ENCODE results near the gene RSRC1.

The RSRC1 gene

DNA sequence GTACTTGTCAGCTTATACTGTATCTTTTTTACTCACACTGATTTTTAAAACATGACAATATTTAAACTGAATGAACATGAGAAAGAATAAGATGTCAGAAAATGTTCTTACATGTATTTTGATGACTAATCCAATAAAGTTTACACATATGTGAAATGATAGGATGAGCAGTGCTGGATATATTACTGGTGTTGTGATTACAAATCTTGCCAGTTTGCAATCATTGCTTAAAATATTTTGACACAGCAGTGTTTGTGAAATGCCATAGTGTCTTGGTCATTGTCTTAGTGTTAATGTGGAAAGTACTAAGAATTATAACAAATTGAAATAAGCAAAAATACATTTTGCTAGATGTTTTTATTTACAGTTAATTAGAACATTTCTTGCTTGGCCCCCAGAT, 342.4 kb downstream of the RSRC1 start:
- no peaks in the 10 kb centered on the region for H3K9me3 ChIP-seq (ENCODE audit: low read length)
- H3F3A ChIP-seq (ENCODE audit: insufficient read depth, low read length), result no peaks in the 10 kb centered on the region
- peaks cover 6% of the 10 kb centered on the region for H3K4me1 ChIP-seq (ENCODE audit: insufficient read depth, low read length, severe bottlenecking)
- H2AFZ ChIP-seq (ENCODE audit: low read length), result no peak overlapping the region
- H3K9ac ChIP-seq (ENCODE audit: low read length), result no peak overlapping the region
- H4K20me1 ChIP-seq (ENCODE audit: insufficient read depth, low read length), result no peaks in the 10 kb centered on the region
- H3K27ac ChIP-seq (ENCODE audit: low read depth, low read length, poor library complexity, severe bottlenecking), result no peak overlapping the region
- H3K9me2 ChIP-seq (ENCODE audit: low read depth, low read length), result no peaks in the 10 kb centered on the region
- no peaks in the 10 kb centered on the region for H3K79me2 ChIP-seq (ENCODE audit: insufficient read depth, low read length)
- TF ChIP-seq EZH2 (IDR thresholded peaks at IDR 0.05; ENCODE audit: borderline replicate concordance, low read length), result no peak
- TF ChIP-seq, protein P1, sequence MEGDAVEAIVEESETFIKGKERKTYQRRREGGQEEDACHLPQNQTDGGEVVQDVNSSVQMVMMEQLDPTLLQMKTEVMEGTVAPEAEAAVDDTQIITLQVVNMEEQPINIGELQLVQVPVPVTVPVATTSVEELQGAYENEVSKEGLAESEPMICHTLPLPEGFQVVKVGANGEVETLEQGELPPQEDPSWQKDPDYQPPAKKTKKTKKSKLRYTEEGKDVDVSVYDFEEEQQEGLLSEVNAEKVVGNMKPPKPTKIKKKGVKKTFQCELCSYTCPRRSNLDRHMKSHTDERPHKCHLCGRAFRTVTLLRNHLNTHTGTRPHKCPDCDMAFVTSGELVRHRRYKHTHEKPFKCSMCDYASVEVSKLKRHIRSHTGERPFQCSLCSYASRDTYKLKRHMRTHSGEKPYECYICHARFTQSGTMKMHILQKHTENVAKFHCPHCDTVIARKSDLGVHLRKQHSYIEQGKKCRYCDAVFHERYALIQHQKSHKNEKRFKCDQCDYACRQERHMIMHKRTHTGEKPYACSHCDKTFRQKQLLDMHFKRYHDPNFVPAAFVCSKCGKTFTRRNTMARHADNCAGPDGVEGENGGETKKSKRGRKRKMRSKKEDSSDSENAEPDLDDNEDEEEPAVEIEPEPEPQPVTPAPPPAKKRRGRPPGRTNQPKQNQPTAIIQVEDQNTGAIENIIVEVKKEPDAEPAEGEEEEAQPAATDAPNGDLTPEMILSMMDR (IDR thresholded peaks at IDR 0.05; ENCODE audit: low read length), result no peak
- H3K4me2 ChIP-seq (ENCODE audit: low read length), result no peak overlapping the region
- no peaks in the 10 kb centered on the region for H3K36me3 ChIP-seq (ENCODE audit: insufficient read depth, low read length)
- no peaks in the 10 kb centered on the region for H3K27me3 ChIP-seq (ENCODE audit: insufficient read depth, low read length)
- no peak overlapping the region for H3K4me3 ChIP-seq (ENCODE audit: low read depth, low read length, poor library complexity, severe bottlenecking)

DNA sequence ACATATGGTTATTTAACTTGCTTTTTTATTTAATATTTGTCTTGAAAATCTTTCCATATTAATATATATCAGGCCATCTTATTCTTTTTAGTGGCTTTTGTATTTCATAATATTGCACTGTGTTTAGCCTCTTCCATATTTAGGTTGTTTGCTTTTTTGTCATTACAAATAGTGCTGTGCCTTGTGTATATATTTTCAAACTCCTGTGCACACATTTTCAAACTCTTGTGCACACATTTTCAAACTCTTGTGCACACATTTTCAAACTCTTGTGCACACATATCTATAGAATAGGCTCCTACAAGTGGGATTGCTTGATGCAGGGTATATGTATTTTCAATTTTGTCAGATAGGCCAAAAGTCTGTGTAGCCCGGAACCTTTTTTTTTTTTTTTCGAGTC, 343.1 kb downstream of the RSRC1 start:
- Histone ChIP-seq H2AFZ (ENCODE audit: low read length) (no peak overlapping the region), H3F3A (ENCODE audit: insufficient read depth, low read length) (no peaks in the 10 kb centered on the region), H3K9me2 (ENCODE audit: low read depth, low read length) (no peaks in the 10 kb centered on the region), H3K9me3 (ENCODE audit: low read length) (no peaks in the 10 kb centered on the region), H3K79me2 (ENCODE audit: insufficient read depth, low read length) (no peaks in the 10 kb centered on the region), H3K4me1 (ENCODE audit: insufficient read depth, low read length, severe bottlenecking) (peaks cover 6% of the 10 kb centered on the region), H3K9ac (ENCODE audit: low read length) (no peak overlapping the region), H3K4me2 (ENCODE audit: low read length) (no peak overlapping the region), H3K4me3 (ENCODE audit: low read depth, low read length, poor library complexity, severe bottlenecking) (no peak overlapping the region), H3K27ac (ENCODE audit: low read depth, low read length, poor library complexity, severe bottlenecking) (no peak overlapping the region), H3K27me3 (ENCODE audit: insufficient read depth, low read length) (no peaks in the 10 kb centered on the region), H3K36me3 (ENCODE audit: insufficient read depth, low read length) (no peaks in the 10 kb centered on the region), H4K20me1 (ENCODE audit: insufficient read depth, low read length) (no peaks in the 10 kb centered on the region)
- no peak for TF ChIP-seq EZH2 (IDR thresholded peaks at IDR 0.05; ENCODE audit: borderline replicate concordance, low read length)
- TF ChIP-seq, protein P1 (IDR thresholded peaks at IDR 0.05; ENCODE audit: low read length), result no peak

DNA sequence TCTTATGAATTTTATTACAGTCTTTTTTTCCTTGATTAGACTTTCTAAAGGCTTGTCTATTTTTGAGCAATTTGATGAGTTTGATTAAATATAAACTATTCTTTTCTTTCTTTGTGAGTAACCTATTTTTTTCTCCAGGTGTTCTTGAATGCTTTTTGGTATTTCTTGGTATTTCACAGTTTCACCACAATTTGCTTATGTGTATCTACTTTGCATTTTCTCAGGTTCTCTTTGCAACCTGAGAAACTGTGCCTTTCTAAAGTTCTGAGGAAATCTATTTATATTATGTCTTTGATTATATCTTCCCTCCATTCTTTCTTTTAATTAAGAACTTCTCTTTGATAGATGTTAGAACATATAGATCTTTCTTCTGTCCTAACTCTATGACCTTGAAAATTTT, 344.0 kb downstream of the RSRC1 start:
- Histone ChIP-seq H2AFZ (ENCODE audit: low read length) (no peak overlapping the region), H3K27me3 (ENCODE audit: insufficient read depth, low read length) (no peaks in the 10 kb centered on the region), H3K9me2 (ENCODE audit: low read depth, low read length) (no peaks in the 10 kb centered on the region), H3K36me3 (ENCODE audit: insufficient read depth, low read length) (no peaks in the 10 kb centered on the region), H4K20me1 (ENCODE audit: insufficient read depth, low read length) (no peaks in the 10 kb centered on the region), H3K9me3 (ENCODE audit: low read length) (no peaks in the 10 kb centered on the region), H3K9ac (ENCODE audit: low read length) (no peak overlapping the region), H3K4me2 (ENCODE audit: low read length) (no peak overlapping the region), H3K79me2 (ENCODE audit: insufficient read depth, low read length) (no peaks in the 10 kb centered on the region), H3K4me3 (ENCODE audit: low read depth, low read length, poor library complexity, severe bottlenecking) (no peak overlapping the region), H3K4me1 (ENCODE audit: insufficient read depth, low read length, severe bottlenecking) (peaks cover 6% of the 10 kb centered on the region), H3K27ac (ENCODE audit: low read depth, low read length, poor library complexity, severe bottlenecking) (no peak overlapping the region), H3F3A (ENCODE audit: insufficient read depth, low read length) (no peaks in the 10 kb centered on the region)
- TF ChIP-seq, protein P1 (IDR thresholded peaks at IDR 0.05; ENCODE audit: low read length), result no peak
- TF ChIP-seq EZH2 (IDR thresholded peaks at IDR 0.05; ENCODE audit: borderline replicate concordance, low read length), result no peak
